Psoas muscle (tissue), 8 donors: ENCODE results near the gene EVC. TPM values are rescaled to one million over a fixed set of nuclear protein-coding genes. Genes with fewer than 3 reads are reported as not detected.

Experiments used
- ATAC-seq, 4 donors: fragments of 200-7000 bp; cut with Tn5 transposase; one replicate each; pipeline ENCODE4 v1.9.1; 2020; ENCODE audit warnings: moderate library complexity in 3 of 4, mild to moderate bottlenecking in 2 of 4
- DNase-seq, 2 donors: peaks; one replicate each; pipeline ENCODE4 v3.0.0-alpha.2; 2020
- H3K27ac ChIP-seq: fragments of 200-600 bp; one replicate; pipeline ENCODE4 v1.8.0; 2022
- H3K27me3 ChIP-seq, 3 donors: fragments of 200-600 bp in 1 of 3; one replicate each; pipeline versions ENCODE4 v1.6.1 to v1.8.0; 2013 to 2022; ENCODE audit warnings: low read length in 2 of 3, mild to moderate bottlenecking in 2 of 3, moderate library complexity in 1 of 3; ENCODE audit not compliant: insufficient read depth in 3 of 3
- H3K36me3 ChIP-seq, 2 donors: fragments of 200-600 bp in 1 of 2; one replicate each; pipeline versions ENCODE4 v1.6.1 to v1.8.0; 2013 to 2022; ENCODE audit warnings: low read depth in 1 of 2, mild to moderate bottlenecking in 1 of 2, moderate library complexity in 1 of 2; ENCODE audit not compliant: insufficient read depth in 1 of 2
- H3K4me1 ChIP-seq: fragments of 200-600 bp; one replicate; pipeline ENCODE4 v1.8.0; 2022
- H3K4me3 ChIP-seq: fragments of 200-600 bp; one replicate; pipeline ENCODE4 v1.8.0; 2022; ENCODE audit warnings: mild to moderate bottlenecking
- H3K9me3 ChIP-seq: fragments of 200-600 bp; one replicate; pipeline ENCODE4 v1.8.0; 2022
- WGBS, 3 donors: extraction: QIAGEN DNeasy Blood & Tissue Kit; methylation state at CpG; one replicate each; pipeline versions ENCODE4 v1.1.6 to v1.1.7; 2013; 5-methylcytosine and 5-hydroxymethylcytosine counted together
- intact Hi-C, 2 donors: fragments of 100-400 bp; cut with DNase I; formaldehyde crosslinking; loops; one replicate each; pipeline versions ENCODE4 v1.11.0 to v1.14.2; 2022
- polyA plus RNA-seq, 3 donors: library from polyadenylated mRNA; stranded (reverse); fragments of 200-250 nt; gene quantifications; one replicate each; pipeline ENCODE4 v1.2.3, GENCODE V29; 2013
- total RNA-seq, 4 donors: library from RNA; stranded (reverse); fragmentation: NEBNext Ultra II Directional in 2 of 4; extraction: Animal tissue kit (Norgen Biotek cat#: 25700) in 2 of 4; gene quantifications; one replicate each; pipeline versions ENCODE4 v1.2.1 to v1.2.4, GENCODE V29; 2021 to 2023
- TF ChIP-seq, protein P1 (sequence below): fragments of 200-600 bp; IDR thresholded peaks from one replicate; pipeline ENCODE4 v1.8.0; 2022; ENCODE audit warnings: antibody characterized with exemption
- donor health status: healthy with polysubstance abuse.
- donor health status: DM: no; HTN: no; CAD: no; lungs with moderate emphysema.
- donor health status: Bipolar disorder and iron deficiency.
- donor health status: healthy.
- donor health status: DM: yes; HTN: yes; CAD: no.
- donor health status: DM: no; HTN: no; CAD: no.
- donor health status: DM: no; HTN: no; CAD: no.
- donor health status: DM: yes; HTN: yes; CAD: no.

The EVC gene
- total and polyA plus RNA-seq, 7 donors, result 0.56 to 3.8 (median 1.5) TPM

DNA sequence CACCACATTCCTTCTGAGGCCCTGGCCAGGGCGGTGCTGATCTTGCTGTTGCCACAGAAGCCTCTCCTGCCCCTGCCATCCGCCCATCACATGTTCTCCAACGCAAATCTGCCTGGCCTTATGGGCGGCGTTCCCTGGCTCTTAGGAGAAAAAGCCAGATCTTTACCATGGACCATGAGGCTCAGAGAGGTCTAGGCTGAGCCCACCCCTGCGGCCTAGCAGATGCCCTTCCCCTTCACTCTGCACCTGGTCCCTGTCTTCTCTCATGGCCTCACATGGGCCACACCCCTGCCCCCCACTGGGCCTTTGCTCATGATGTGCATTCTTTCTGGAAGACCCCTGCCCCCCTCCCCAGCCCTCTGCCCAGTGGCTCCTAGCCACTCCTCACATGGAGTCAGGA is 103.4 kb downstream of the EVC start:
- no peak for ATAC-seq
- Histone ChIP-seq H3K27ac (no peak overlapping the region), H3K4me1 (no peaks in the 10 kb centered on the region), H3K36me3 (peaks cover 0 to 8% of the 10 kb centered on the region in 2 donors), H3K4me3 (no peak overlapping the region), H3K9me3 (peaks cover 6% of the 10 kb centered on the region), H3K27me3 (no peaks in the 10 kb centered on the region)
- TF ChIP-seq, protein P1, sequence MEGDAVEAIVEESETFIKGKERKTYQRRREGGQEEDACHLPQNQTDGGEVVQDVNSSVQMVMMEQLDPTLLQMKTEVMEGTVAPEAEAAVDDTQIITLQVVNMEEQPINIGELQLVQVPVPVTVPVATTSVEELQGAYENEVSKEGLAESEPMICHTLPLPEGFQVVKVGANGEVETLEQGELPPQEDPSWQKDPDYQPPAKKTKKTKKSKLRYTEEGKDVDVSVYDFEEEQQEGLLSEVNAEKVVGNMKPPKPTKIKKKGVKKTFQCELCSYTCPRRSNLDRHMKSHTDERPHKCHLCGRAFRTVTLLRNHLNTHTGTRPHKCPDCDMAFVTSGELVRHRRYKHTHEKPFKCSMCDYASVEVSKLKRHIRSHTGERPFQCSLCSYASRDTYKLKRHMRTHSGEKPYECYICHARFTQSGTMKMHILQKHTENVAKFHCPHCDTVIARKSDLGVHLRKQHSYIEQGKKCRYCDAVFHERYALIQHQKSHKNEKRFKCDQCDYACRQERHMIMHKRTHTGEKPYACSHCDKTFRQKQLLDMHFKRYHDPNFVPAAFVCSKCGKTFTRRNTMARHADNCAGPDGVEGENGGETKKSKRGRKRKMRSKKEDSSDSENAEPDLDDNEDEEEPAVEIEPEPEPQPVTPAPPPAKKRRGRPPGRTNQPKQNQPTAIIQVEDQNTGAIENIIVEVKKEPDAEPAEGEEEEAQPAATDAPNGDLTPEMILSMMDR, result no peak
- intact Hi-C loops, result loop anchor here (5.0 to 10.0 kb wide), 2 partner anchors 762 to 1330 kb away; partner anchors contain the start of gene STK32B (in 1 of the 2)
- no peak for DNase-seq
- WGBS, 3 donors, result 92 to 95% (median 94%) methylated on average over 6 of the region's 6 CpGs

DNA sequence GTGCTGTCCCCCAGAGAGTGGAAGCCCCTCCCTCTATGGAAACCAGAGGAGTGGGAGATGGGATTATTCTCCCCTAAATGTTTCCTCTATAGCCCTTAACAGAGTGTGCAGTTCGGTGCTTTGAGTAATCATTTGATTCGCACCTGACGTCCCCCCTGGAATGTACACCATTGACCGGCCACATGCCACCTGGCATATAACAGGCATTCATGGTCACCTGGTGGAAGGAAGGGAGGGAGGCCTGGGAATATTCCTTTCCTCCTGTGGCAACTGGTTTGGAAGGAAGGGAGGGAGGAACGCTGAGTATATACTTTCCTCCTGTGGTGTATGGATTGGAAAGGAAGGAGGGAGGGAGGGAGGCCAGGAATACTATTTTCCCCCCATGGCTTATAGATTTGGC is 104.6 kb downstream of the EVC start:
- intact Hi-C loops, result loop anchor here in 1 of 2 donors (10.0 kb wide), 1 partner anchor 1331 kb away; no protein-coding TSS in a partner anchor
- no peaks in the 10 kb centered on the region for H3K4me1 ChIP-seq
- ATAC-seq, result no peak
- no peaks in the 10 kb centered on the region for H3K27me3 ChIP-seq
- no peak for DNase-seq
- H3K27ac ChIP-seq, result no peak overlapping the region
- H3K9me3 ChIP-seq, result no peaks in the 10 kb centered on the region
- H3K36me3 ChIP-seq, result peaks cover 0 to 12% of the 10 kb centered on the region in 2 donors
- WGBS, 3 donors, result 77 to 84% (median 78%) methylated on average over 5 of the region's 5 CpGs
- TF ChIP-seq, protein P1, result no peak
- no peak overlapping the region for H3K4me3 ChIP-seq

DNA sequence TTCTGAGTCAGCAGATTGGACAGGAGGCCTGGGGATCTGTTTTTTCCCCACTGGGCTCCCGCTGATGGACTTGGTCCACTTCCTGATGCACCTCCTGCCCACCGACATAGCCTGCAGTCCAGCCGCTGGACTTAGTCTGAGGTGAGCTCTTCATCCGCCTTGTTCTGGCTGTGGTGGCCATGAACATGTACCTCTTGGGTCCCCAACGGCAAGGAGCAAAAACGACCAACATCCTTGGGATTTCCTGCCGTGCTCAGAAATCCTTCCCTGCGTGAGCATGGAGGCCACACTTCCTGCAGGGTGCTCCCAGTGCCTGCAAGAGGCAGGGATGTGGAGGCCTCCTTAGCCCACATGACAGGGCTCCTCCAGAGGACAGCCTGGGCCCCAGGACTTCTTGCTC is 105.1 kb downstream of the EVC start:
- WGBS, 3 donors, result 72 to 84% (median 80%) methylated on average over 8 of the region's 8 CpGs
- TF ChIP-seq, protein P1, result no peak
- Histone ChIP-seq H3K9me3 (no peaks in the 10 kb centered on the region), H3K27ac (no peak overlapping the region), H3K4me1 (no peaks in the 10 kb centered on the region), H3K36me3 (peaks cover 0 to 11% of the 10 kb centered on the region in 2 donors), H3K27me3 (no peaks in the 10 kb centered on the region), H3K4me3 (no peak overlapping the region)
- DNase-seq, result no peak
- no peak for ATAC-seq
- intact Hi-C loops, result loop anchor here in 1 of 2 donors (10.0 kb wide), 1 partner anchor 1331 kb away; no protein-coding TSS in a partner anchor

DNA sequence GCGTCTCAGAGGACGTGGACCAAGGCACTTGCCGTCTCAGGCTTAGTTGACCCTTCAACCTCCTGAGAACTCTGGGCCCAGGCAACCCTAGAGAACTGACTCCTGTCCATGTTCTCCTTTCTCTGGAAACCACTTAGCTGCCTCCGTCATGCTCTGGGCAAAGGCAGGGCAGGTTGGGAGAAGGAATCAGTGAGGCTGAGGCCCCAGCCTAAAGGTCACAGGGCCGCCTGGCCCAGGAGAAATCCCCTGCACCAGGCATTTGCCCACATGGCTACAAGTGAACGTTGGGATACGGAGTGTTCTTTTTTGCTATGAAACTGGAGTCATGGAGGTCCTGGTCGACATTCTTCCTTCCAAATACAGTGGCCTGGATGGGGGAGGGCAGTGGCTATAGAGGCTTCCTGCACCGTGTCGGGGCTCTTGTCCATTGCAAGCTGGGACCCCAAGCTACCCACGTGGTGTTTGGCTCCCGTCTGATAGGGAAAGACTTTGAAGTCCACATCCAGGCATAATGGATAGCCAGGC is 105.9 kb downstream of the EVC start:
- Histone ChIP-seq H3K4me3 (no peak overlapping the region), H3K36me3 (peaks cover 0 to 8% of the 10 kb centered on the region in 2 donors), H3K9me3 (no peaks in the 10 kb centered on the region), H3K27ac (no peak overlapping the region), H3K27me3 (no peaks in the 10 kb centered on the region), H3K4me1 (no peaks in the 10 kb centered on the region)
- 86 to 91% (median 91%) methylated on average over 12 of the region's 12 CpGs for WGBS, 3 donors
- DNase-seq (no peak), ATAC-seq (no peak)
- TF ChIP-seq, protein P1, result no peak
- intact Hi-C loops, result loop anchor here in 1 of 2 donors (10.0 kb wide), 1 partner anchor 1332 kb away; no protein-coding TSS in a partner anchor
